Measurements from ENCODE around the gene WDR93. TPM values are rescaled to one million over a fixed set of nuclear protein-coding genes. Genes with fewer than 3 reads are reported as not detected.
A peak's percentile ranks its signal among the peaks of the same experiment; 100 is the strongest.
"Not testable (repeated sequence)": the region's sequence is repeated elsewhere in the genome, so short reads cannot be mapped to it uniquely, and the experiment has no call there.

Gene WDR93
- total RNA-seq, 1 donor from 2014 or later = not detected

- Mint-ChIP-seq H3K27me3 (peaks cover 11% of the 10 kb centered on the region), H3K9me3 (no peaks in the 10 kb centered on the region), H3K4me3 (no peak overlapping the region), H3K27ac (no peak overlapping the region), H3K4me1 (peaks cover 13% of the 10 kb centered on the region), H3K36me3 (ENCODE audit: low read depth) (no peaks in the 10 kb centered on the region)
- intact Hi-C loops (cut with micrococcal nuclease) = no loop called here
- DNase-seq = no peak
Measured at GRCh38 chr15:89781891-89782618, 91.4 kb downstream of the WDR93 start.

- DNase-seq; H3K36me3 Mint-ChIP-seq (ENCODE audit: low read depth); H3K27ac Mint-ChIP-seq; H3K9me3 Mint-ChIP-seq; H3K27me3 Mint-ChIP-seq; H3K4me3 Mint-ChIP-seq; intact Hi-C loops (cut with micrococcal nuclease): not testable (repeated sequence)
- H3K4me1 Mint-ChIP-seq = peaks cover 13% of the 10 kb centered on the region
Measured at GRCh38 chr15:89782619-89782950, 92.0 kb downstream of the WDR93 start.

GRCh38 chr15:89783111-89783860, 92.7 kb downstream of the WDR93 start:
- intact Hi-C loops (cut with micrococcal nuclease) = no loop called here
- no peaks in the 10 kb centered on the region for H3K36me3 Mint-ChIP-seq (ENCODE audit: low read depth)
- peak overlapping the region; percentile 49 for H3K27ac Mint-ChIP-seq
- no peak for DNase-seq
- H3K9me3 Mint-ChIP-seq = peaks cover 7% of the 10 kb centered on the region
- no peak overlapping the region for H3K4me3 Mint-ChIP-seq
- H3K27me3 Mint-ChIP-seq = peaks cover 9% of the 10 kb centered on the region
- peaks cover 13% of the 10 kb centered on the region for H3K4me1 Mint-ChIP-seq

GRCh38 chr15:89783861-89784685, 93.5 kb downstream of the WDR93 start:
- Mint-ChIP-seq H3K36me3 (ENCODE audit: low read depth) (no peaks in the 10 kb centered on the region), H3K4me3 (no peak overlapping the region)

GRCh38 chr15:89784686-89784960, 94.0 kb downstream of the WDR93 start:
- Mint-ChIP-seq H3K27me3 (peaks cover 6% of the 10 kb centered on the region), H3K36me3 (ENCODE audit: low read depth) (no peaks in the 10 kb centered on the region), H3K9me3 (peaks cover 8% of the 10 kb centered on the region), H3K4me1 (peaks cover 13% of the 10 kb centered on the region), H3K27ac (no peak overlapping the region), H3K4me3 (no peak overlapping the region)
- no peak for DNase-seq
- intact Hi-C loops (cut with micrococcal nuclease) = no loop called here

More at GRCh38 chr15:89783861-89784685, 93.5 kb downstream of the WDR93 start:
- H3K4me1 Mint-ChIP-seq = peaks cover 13% of the 10 kb centered on the region
- DNase-seq = no peak
- peaks cover 8% of the 10 kb centered on the region for H3K9me3 Mint-ChIP-seq
- H3K27ac Mint-ChIP-seq = no peak overlapping the region
- peaks cover 6% of the 10 kb centered on the region for H3K27me3 Mint-ChIP-seq
- intact Hi-C loops (cut with micrococcal nuclease) = no loop called here

GRCh38 chr15:89785064-89785773, 94.6 kb downstream of the WDR93 start:
- peaks cover 8% of the 10 kb centered on the region for H3K9me3 Mint-ChIP-seq
- peaks cover 6% of the 10 kb centered on the region for H3K27me3 Mint-ChIP-seq
- DNase-seq = no peak
- H3K36me3 Mint-ChIP-seq (ENCODE audit: low read depth) = no peaks in the 10 kb centered on the region
- intact Hi-C loops (cut with micrococcal nuclease) = no loop called here
- H3K4me1 Mint-ChIP-seq = peaks cover 13% of the 10 kb centered on the region
- H3K27ac Mint-ChIP-seq = no peak overlapping the region
- H3K4me3 Mint-ChIP-seq = no peak overlapping the region

- intact Hi-C loops (cut with micrococcal nuclease) = no loop called here
- no peak overlapping the region for H3K27ac Mint-ChIP-seq
- H3K4me1 Mint-ChIP-seq = peaks cover 8% of the 10 kb centered on the region
Measured at GRCh38 chr15:89785774-89786140, 95.1 kb downstream of the WDR93 start.

GRCh38 chr15:89787944-89788343, 97.3 kb downstream of the WDR93 start:
- peaks cover 6% of the 10 kb centered on the region for H3K27me3 Mint-ChIP-seq
- peaks cover 2% of the 10 kb centered on the region for H3K4me1 Mint-ChIP-seq
- peaks cover 8% of the 10 kb centered on the region for H3K9me3 Mint-ChIP-seq
- H3K27ac Mint-ChIP-seq = no peak overlapping the region
- intact Hi-C loops (cut with micrococcal nuclease) = no loop called here
- no peak overlapping the region for H3K4me3 Mint-ChIP-seq
- no peaks in the 10 kb centered on the region for H3K36me3 Mint-ChIP-seq (ENCODE audit: low read depth)
- DNase-seq = no peak

More at GRCh38 chr15:89785774-89786140, 95.1 kb downstream of the WDR93 start:
- Mint-ChIP-seq H3K9me3 (peaks cover 8% of the 10 kb centered on the region), H3K27me3 (peaks cover 6% of the 10 kb centered on the region), H3K4me3 (no peak overlapping the region), H3K36me3 (ENCODE audit: low read depth) (no peaks in the 10 kb centered on the region)
- no peak for DNase-seq

- H3K9me3 Mint-ChIP-seq; H3K27me3 Mint-ChIP-seq; DNase-seq; H3K4me3 Mint-ChIP-seq; H3K4me1 Mint-ChIP-seq; H3K36me3 Mint-ChIP-seq (ENCODE audit: low read depth); intact Hi-C loops (cut with micrococcal nuclease); H3K27ac Mint-ChIP-seq: not testable (repeated sequence)
Measured at GRCh38 chr15:89788585-89788984, 98.0 kb downstream of the WDR93 start.

- H3K9me3 Mint-ChIP-seq = peaks cover 8% of the 10 kb centered on the region
- intact Hi-C loops (cut with micrococcal nuclease) = no loop called here
- H3K27me3 Mint-ChIP-seq = peaks cover 6% of the 10 kb centered on the region
- no peaks in the 10 kb centered on the region for H3K36me3 Mint-ChIP-seq (ENCODE audit: low read depth)
- no peak overlapping the region for H3K27ac Mint-ChIP-seq
- H3K4me1 Mint-ChIP-seq = no peaks in the 10 kb centered on the region
- DNase-seq = no peak
- H3K4me3 Mint-ChIP-seq = no peak overlapping the region
Measured at GRCh38 chr15:89790206-89790605, 99.6 kb downstream of the WDR93 start.

GRCh38 chr15:89790661-89791060, 100.0 kb downstream of the WDR93 start:
- H3K27me3 Mint-ChIP-seq = peaks cover 9% of the 10 kb centered on the region
- H3K9me3 Mint-ChIP-seq = peaks cover 8% of the 10 kb centered on the region
- no peak overlapping the region for H3K27ac Mint-ChIP-seq
- intact Hi-C loops (cut with micrococcal nuclease) = no loop called here
- DNase-seq = no peak
- no peaks in the 10 kb centered on the region for H3K36me3 Mint-ChIP-seq (ENCODE audit: low read depth)
- H3K4me1 Mint-ChIP-seq = no peaks in the 10 kb centered on the region
- H3K4me3 Mint-ChIP-seq = no peak overlapping the region

- no peak for DNase-seq
- Mint-ChIP-seq H3K4me3 (no peak overlapping the region), H3K4me1 (no peaks in the 10 kb centered on the region), H3K9me3 (peaks cover 8% of the 10 kb centered on the region), H3K27ac (no peak overlapping the region), H3K36me3 (ENCODE audit: low read depth) (no peaks in the 10 kb centered on the region), H3K27me3 (peaks cover 8% of the 10 kb centered on the region)
- intact Hi-C loops (cut with micrococcal nuclease) = no loop called here
Measured at GRCh38 chr15:89792106-89792805, 101.6 kb downstream of the WDR93 start.

Data from activated CD4-positive, alpha-beta T cell treated with anti-CD3 and anti-CD28 coated beads, Interleukin-2, amount 10 ng/mL, durations not matched to agents 24 days and 14 days (primary cell).